HCT116 (cell line): ENCODE results near the gene RBMS1. TPM values are rescaled to one million over a fixed set of nuclear protein-coding genes. Genes with fewer than 3 reads are reported as not detected.

Source experiments
- ATAC-seq: fragments of 200-7000 bp; cut with Tn5 transposase; 2 replicates; pipeline ENCODE4 v1.9.1; 2020; ENCODE audit warnings: mild to moderate bottlenecking, moderate library complexity
- BruUV-seq: library from RNA; stranded (reverse); fragments of 400-500 nt; replicated peaks from 2 replicates; lab custom pipeline; 2021; lab: Mats Ljungman, UMichigan
- CTCF ChIA-PET: fragments of 300-600 bp; sonication (Branson Sonifier 250); formaldehyde crosslinking; loops from one replicate; lab custom pipeline; 2021; ENCODE audit warnings: antibody characterized with exemption; lab: Charles Lee
- POLR2A ChIA-PET: fragments of 300-600, 350-600 bp; sonication (Branson Sonifier 250); formaldehyde crosslinking; loops from one replicate; lab custom pipeline; 2021; ENCODE audit warnings: antibody characterized with exemption; lab: Charles Lee
- RAD21 ChIA-PET, 2 experiments: fragments of 300-600 bp; sonication (Branson Sonifier 250); formaldehyde crosslinking; loops; one replicate each; lab custom pipeline; 2023; ENCODE audit warnings: low total read pairs in 2 of 2; ENCODE audit not compliant: uncharacterized antibody in 2 of 2, unreplicated experiment in 2 of 2, low non-redundant PET in 1 of 2; lab: Charles Lee
- DNase-seq: peaks from one replicate; pipeline ENCODE4 v3.0.0-alpha.2; 2010; ENCODE audit warnings: low read depth, low spot score
- H2AFZ ChIP-seq: fragments of 200-600 bp; shearing (Covaris generic), sonication (generic); 2 replicates; pipeline ENCODE4 v1.6.1; 2017; ENCODE audit warnings: low read depth, mixed run types, mixed read lengths, antibody characterized with exemption, low read length; ENCODE audit not compliant: poor library complexity, severe bottlenecking
- H3K27ac ChIP-seq: 2 replicates; pipeline ENCODE4 v1.5.1; 2012; ENCODE audit warnings: low read depth, low read length
- H3K27me3 ChIP-seq: fragments of 200-600 bp; sonication (generic); 2 replicates; pipeline ENCODE4 v1.6.1; 2016; ENCODE audit warnings: mixed run types, low read length, mixed read lengths; ENCODE audit not compliant: insufficient read depth
- H3K36me3 ChIP-seq, 2 experiments: fragments of 200-500 bp in 1 of 2; fragments of 200-600 bp in 1 of 2; sonication (Bioruptor generic) in 1 of 2; sonication (generic) in 1 of 2; 2 replicates each; pipeline versions ENCODE4 v1.5.1 to v1.6.1; 2014 to 2016; ENCODE audit warnings: low read length in 2 of 2, inconsistent platforms in 1 of 2, mixed read lengths in 1 of 2, mixed run types in 1 of 2; ENCODE audit not compliant: insufficient read depth in 2 of 2, control insufficient read depth in 1 of 2
- H3K4me1 ChIP-seq, 2 experiments: fragments of 200-600 bp in 1 of 2; sonication (generic) in 1 of 2; 2 replicates each; pipeline versions ENCODE4 v1.5.1 to v1.6.1; 2012 to 2017; ENCODE audit warnings: low read length in 2 of 2, inconsistent platforms in 1 of 2, mild to moderate bottlenecking in 1 of 2, mixed read lengths in 1 of 2, mixed run types in 1 of 2, moderate library complexity in 1 of 2; ENCODE audit not compliant: insufficient read depth in 2 of 2, control insufficient read depth in 1 of 2
- H3K4me2 ChIP-seq: fragments of 200-600 bp; sonication (generic); 2 replicates; pipeline ENCODE4 v1.6.1; 2017; ENCODE audit warnings: mixed run types, low read length, mixed read lengths
- H3K4me3 ChIP-seq, 2 experiments: fragments of 200-600 bp in 1 of 2; sonication (generic) in 1 of 2; replicated peaks in 1 of 2; 2 replicates each; pipeline ENCODE4 v1.5.1; 2011 to 2016; ENCODE audit warnings: low read length in 2 of 2, control low read depth in 1 of 2, low read depth in 1 of 2, mild to moderate bottlenecking in 1 of 2, mixed read lengths in 1 of 2, mixed run types in 1 of 2
- H3K79me2 ChIP-seq: fragments of 200-600 bp; sonication (generic); 2 replicates; pipeline ENCODE4 v1.6.1; 2017; ENCODE audit warnings: mild to moderate bottlenecking, mixed run types, low read length, moderate library complexity, mixed read lengths; ENCODE audit not compliant: insufficient read depth
- H3K9ac ChIP-seq: fragments of 200-600 bp; sonication (generic); 2 replicates; pipeline ENCODE4 v1.6.1; 2016; ENCODE audit warnings: low read length, mixed read lengths
- H3K9me2 ChIP-seq: fragments of 200-600 bp; sonication (generic), shearing (Covaris generic); 2 replicates; pipeline ENCODE4 v1.6.1; 2017; ENCODE audit warnings: mixed run types, mild to moderate bottlenecking, moderate library complexity; ENCODE audit not compliant: insufficient read depth
- H3K9me3 ChIP-seq, 2 experiments: fragments of 200-500 bp in 1 of 2; fragments of 200-600 bp in 1 of 2; sonication (Bioruptor generic) in 1 of 2; sonication (generic) in 1 of 2; 2 replicates each; pipeline ENCODE4 v1.6.1; 2014 to 2017; ENCODE audit warnings: low read length in 2 of 2, mixed read lengths in 2 of 2, inconsistent platforms in 1 of 2, low read depth in 1 of 2, mild to moderate bottlenecking in 1 of 2, mixed run types in 1 of 2, moderate library complexity in 1 of 2; ENCODE audit not compliant: control insufficient read depth in 1 of 2, insufficient read depth in 1 of 2
- H4K20me1 ChIP-seq: fragments of 200-600 bp; sonication (generic), shearing (Covaris generic); 2 replicates; pipeline ENCODE4 v1.6.1; 2017; ENCODE audit warnings: mixed run types, mild to moderate bottlenecking, moderate library complexity; ENCODE audit not compliant: insufficient read depth
- CTCF ChIP-seq, 3 experiments: fragments of 200-600 bp in 1 of 3; sonication (generic) in 1 of 3; IDR thresholded peaks in 2 of 3; conservative IDR thresholded peaks in 1 of 3; 2 replicates each; pipeline ENCODE4 v1.5.1; 2012 to 2017; ENCODE audit warnings: low read depth in 2 of 3, low read length in 2 of 3, antibody characterized with exemption in 1 of 3, borderline replicate concordance in 1 of 3, control low read depth in 1 of 3, mild to moderate bottlenecking in 1 of 3, mixed read lengths in 1 of 3, mixed run types in 1 of 3, moderate library complexity in 1 of 3; ENCODE audit not compliant: insufficient read depth in 1 of 3
- EGR1 ChIP-seq: IDR thresholded peaks from 2 replicates; pipeline ENCODE4 v1.6.1; 2012; ENCODE audit warnings: low read depth
- ELF1 ChIP-seq: IDR thresholded peaks from 2 replicates; pipeline ENCODE4 v1.6.1; 2012; ENCODE audit warnings: low read depth, borderline replicate concordance
- EZH2 ChIP-seq: fragments of 200-600 bp; sonication (generic); IDR thresholded peaks from 2 replicates; pipeline ENCODE4 v1.6.1; 2017; ENCODE audit warnings: antibody characterized with exemption, mixed run types
- ZBTB33 ChIP-seq: IDR thresholded peaks from 2 replicates; pipeline ENCODE4 v1.6.1; 2011; ENCODE audit warnings: mild to moderate bottlenecking, low read length, moderate library complexity; ENCODE audit not compliant: insufficient replicate concordance; ENCODE audit errors: extremely low read depth
- ZNF274 ChIP-seq: fragments of 200-500 bp; sonication (Bioruptor generic); IDR thresholded peaks from 2 replicates; pipeline ENCODE4 v1.6.1; 2014; ENCODE audit warnings: mild to moderate bottlenecking, low read depth, low read length, inconsistent platforms
- intact Hi-C: fragments of 100-400 bp; cut with micrococcal nuclease; formaldehyde crosslinking; loops from 2 replicates; pipeline ENCODE4 v1.10.0; 2022
- total RNA-seq: library from RNA; stranded (reverse); gene quantifications from one replicate; pipeline ENCODE4 v1.2.1, GENCODE V29; 2021; ENCODE audit not compliant: unreplicated experiment

RBMS1 gene
- total RNA-seq, 1 experiment from 2014 or later, result 17.6 TPM

GRCh38 chr2:160291382-160291781 lies 202.2 kb downstream of the RBMS1 start:
- TF ChIP-seq EGR1, result no peak
- TF ChIP-seq CTCF (IDR thresholded peaks at IDR 0.05 in 2 of 3, conservative IDR thresholded peaks at IDR 0.05 in 1 of 3; ENCODE audit: borderline replicate concordance in 1 of 3, insufficient read depth in 1 of 3, low read depth in 2 of 3, low read length in 2 of 3), result no peak
- TF ChIP-seq ZBTB33, result no peak
- TF ChIP-seq ELF1, result no peak
- no peak for TF ChIP-seq EZH2
- TF ChIP-seq ZNF274, result no peak
- Histone ChIP-seq H3K4me3 (no peak overlapping the region), H3K79me2 (no peaks in the 10 kb centered on the region), H4K20me1 (no peaks in the 10 kb centered on the region), H3K4me2 (no peak overlapping the region), H3K4me1 (peaks cover 0 to 9% of the 10 kb centered on the region in 2 experiments; a peak in 2 of 4 replicates), H2AFZ (no peak overlapping the region), H3K9me2 (no peaks in the 10 kb centered on the region), H3K27me3 (no peaks in the 10 kb centered on the region), H3K27ac (no peak overlapping the region), H3K9ac (no peak overlapping the region), H3K36me3 (no peaks in the 10 kb centered on the region), H3K9me3 (no peaks in the 10 kb centered on the region)
- ATAC-seq (no peak), DNase-seq (no peak)
- ChIA-PET RAD21 (no interaction called here), CTCF (interaction anchor here (1.1 kb wide), 1 partner anchor 13 kb away, joined by 3 read pairs; no protein-coding TSS in a partner anchor), POLR2A (no interaction called here)
- BruUV-seq, result no TSS peak
- intact Hi-C loops, result no loop called here
